Measurements from ENCODE around the gene IKZF1.
A peak's percentile ranks its signal among the peaks of the same experiment; 100 is the strongest.

IKZF1 gene

DNA sequence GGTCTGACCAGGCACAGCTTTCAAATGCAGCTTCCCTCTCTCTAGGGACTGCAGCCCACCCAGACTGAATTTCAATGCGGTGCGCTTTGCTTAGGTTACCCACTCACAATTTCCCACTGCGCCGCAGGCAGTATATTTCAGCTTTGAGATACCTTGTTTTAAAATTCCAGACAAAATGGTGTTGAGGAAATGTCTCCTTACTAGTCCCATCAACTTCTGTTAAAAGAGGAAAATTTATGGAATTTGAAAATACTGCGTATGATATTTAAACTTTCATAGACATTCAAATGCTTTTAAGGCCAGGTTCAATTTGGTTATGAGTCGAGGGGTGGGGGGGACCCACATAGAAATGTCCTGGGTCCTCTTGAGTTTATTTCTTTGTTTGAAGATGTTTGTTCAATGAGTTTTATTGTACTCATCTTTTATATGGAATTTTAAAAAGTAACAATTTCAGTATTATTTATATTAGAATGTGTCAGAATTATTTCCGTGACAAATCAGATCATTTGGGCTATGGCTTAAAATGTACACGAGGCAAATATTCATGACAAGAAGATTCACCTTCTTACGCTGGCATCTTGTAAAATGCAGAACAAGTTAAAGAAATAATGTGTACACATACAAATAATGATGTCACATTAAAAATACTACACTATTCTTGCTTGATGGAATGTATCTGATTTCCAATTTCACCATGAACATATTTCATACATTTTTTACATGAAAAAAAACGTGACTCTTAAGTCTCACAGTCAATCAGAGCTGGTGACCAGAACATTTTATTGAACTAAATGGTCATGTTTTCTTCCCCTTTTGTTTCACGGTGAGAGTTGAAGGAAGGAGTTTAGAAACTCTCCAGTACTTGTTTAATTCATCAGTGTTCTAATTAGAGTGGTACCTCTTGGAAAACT, 1.3 kb downstream of the IKZF1 start:
- no peaks in the 10 kb centered on the region for H3K4me1 ChIP-seq (ENCODE audit: control insufficient read depth, insufficient read depth, low read length)
- H3K4me3 ChIP-seq (ENCODE audit: low read length), result peak overlapping the region; percentile 54
- no peak overlapping the region for H3K27ac ChIP-seq (ENCODE audit: low read depth, low read length)
- H3K9ac ChIP-seq (ENCODE audit: low read length), result no peak overlapping the region
- peaks cover 8% of the 10 kb centered on the region for H3K27me3 ChIP-seq (ENCODE audit: control insufficient read depth, insufficient read depth, low read length)
- no peaks in the 10 kb centered on the region for H3K36me3 ChIP-seq (ENCODE audit: control insufficient read depth, insufficient read depth, low read length)

DNA sequence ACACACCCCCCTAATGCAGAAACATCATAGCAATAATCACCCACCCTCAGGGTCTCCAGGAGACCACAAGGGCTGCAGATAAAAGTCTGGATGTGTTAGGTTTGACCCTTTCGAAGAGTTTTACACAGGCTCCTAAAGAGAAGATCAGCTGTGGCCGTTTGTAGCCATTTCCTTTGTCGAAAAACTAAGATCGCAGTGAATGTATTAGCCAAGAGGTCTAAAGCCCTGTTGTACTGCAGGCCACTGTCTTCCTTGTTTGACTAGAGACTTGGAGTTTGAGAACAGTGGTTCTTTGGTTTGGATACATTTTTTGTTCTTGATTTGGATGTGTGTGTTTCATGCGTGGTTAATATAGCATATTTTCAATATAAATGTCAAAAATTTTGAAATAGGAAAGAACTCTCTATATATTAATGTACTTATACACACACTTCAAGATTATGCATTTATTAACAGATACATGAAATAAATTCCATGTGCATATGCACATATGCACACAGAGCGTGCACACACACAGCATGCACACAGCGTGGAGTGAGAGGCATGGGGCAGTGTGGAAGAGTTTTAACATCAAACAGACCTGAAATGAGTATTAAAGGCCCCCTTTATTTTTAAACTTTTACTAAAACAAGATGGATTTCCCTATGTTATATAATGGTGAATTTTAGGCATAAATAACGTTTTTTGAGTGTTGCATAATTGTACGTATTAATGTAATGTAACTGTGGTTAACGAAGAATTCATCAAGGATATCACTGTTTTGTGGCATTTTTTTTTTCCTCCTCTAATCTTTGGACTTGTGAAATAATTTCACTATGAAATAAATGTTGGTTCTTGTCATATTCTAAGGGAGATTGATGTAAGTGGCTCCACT, 2.2 kb downstream of the IKZF1 start:
- peaks cover 8% of the 10 kb centered on the region for H3K27me3 ChIP-seq (ENCODE audit: control insufficient read depth, insufficient read depth, low read length)
- H3K36me3 ChIP-seq (ENCODE audit: control insufficient read depth, insufficient read depth, low read length), result no peaks in the 10 kb centered on the region
- H3K27ac ChIP-seq (ENCODE audit: low read depth, low read length), result no peak overlapping the region
- H3K4me1 ChIP-seq (ENCODE audit: control insufficient read depth, insufficient read depth, low read length), result no peaks in the 10 kb centered on the region
- peak overlapping the region; percentile 25 for H3K4me3 ChIP-seq (ENCODE audit: low read length)
- H3K9ac ChIP-seq (ENCODE audit: low read length), result no peak overlapping the region

GRCh38 chr7:50307368-50308032, 3.0 kb downstream of the IKZF1 start:
- no peaks in the 10 kb centered on the region for H3K36me3 ChIP-seq (ENCODE audit: control insufficient read depth, insufficient read depth, low read length)
- H3K4me1 ChIP-seq (ENCODE audit: control insufficient read depth, insufficient read depth, low read length), result no peaks in the 10 kb centered on the region
- H3K4me3 ChIP-seq (ENCODE audit: low read length), result no peak overlapping the region
- H3K27me3 ChIP-seq (ENCODE audit: control insufficient read depth, insufficient read depth, low read length), result peaks cover 7% of the 10 kb centered on the region
- no peak overlapping the region for H3K9ac ChIP-seq (ENCODE audit: low read length)
- no peak overlapping the region for H3K27ac ChIP-seq (ENCODE audit: low read depth, low read length)

- Histone ChIP-seq H3K27ac (ENCODE audit: low read depth, low read length) (no peak overlapping the region), H3K9ac (ENCODE audit: low read length) (no peak overlapping the region), H3K36me3 (ENCODE audit: control insufficient read depth, insufficient read depth, low read length) (no peaks in the 10 kb centered on the region), H3K27me3 (ENCODE audit: control insufficient read depth, insufficient read depth, low read length) (peaks cover 3% of the 10 kb centered on the region), H3K4me1 (ENCODE audit: control insufficient read depth, insufficient read depth, low read length) (no peaks in the 10 kb centered on the region), H3K4me3 (ENCODE audit: low read length) (no peak overlapping the region)
These were observed 3.7 kb downstream of the IKZF1 start for GRCh38 chr7:50308203-50308531.

GRCh38 chr7:50308532-50309385, 4.2 kb downstream of the IKZF1 start:
- H3K27ac ChIP-seq (ENCODE audit: low read depth, low read length), result no peak overlapping the region
- peak overlapping the region; percentile 41 for H3K4me3 ChIP-seq (ENCODE audit: low read length)
- H3K36me3 ChIP-seq (ENCODE audit: control insufficient read depth, insufficient read depth, low read length), result no peaks in the 10 kb centered on the region
- no peaks in the 10 kb centered on the region for H3K4me1 ChIP-seq (ENCODE audit: control insufficient read depth, insufficient read depth, low read length)
- H3K27me3 ChIP-seq (ENCODE audit: control insufficient read depth, insufficient read depth, low read length), result no peaks in the 10 kb centered on the region
- H3K9ac ChIP-seq (ENCODE audit: low read length), result peak overlapping the region; percentile 21

DNA sequence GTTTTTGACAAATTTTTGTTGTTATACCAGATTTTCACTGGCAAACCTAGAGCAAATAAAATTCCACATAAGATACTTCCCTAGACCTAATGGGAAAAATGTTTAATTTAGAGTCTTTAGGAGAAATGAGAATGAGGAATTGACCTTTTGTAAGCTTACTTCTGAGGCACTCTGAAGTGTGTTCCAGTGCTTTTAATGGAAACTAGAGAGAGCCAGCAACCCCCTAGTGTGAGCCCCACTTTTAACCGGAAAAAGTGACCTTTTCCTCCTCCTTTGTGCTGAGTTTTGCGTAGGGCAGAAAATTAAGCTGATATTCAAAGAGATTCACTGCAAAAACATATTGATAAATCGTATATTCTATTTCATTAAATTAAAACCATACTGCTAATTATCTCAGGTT, 5.2 kb downstream of the IKZF1 start:
- Histone ChIP-seq H3K27me3 (ENCODE audit: control insufficient read depth, insufficient read depth, low read length) (no peaks in the 10 kb centered on the region), H3K27ac (ENCODE audit: low read depth, low read length) (no peak overlapping the region), H3K9ac (ENCODE audit: low read length) (no peak overlapping the region), H3K36me3 (ENCODE audit: control insufficient read depth, insufficient read depth, low read length) (no peaks in the 10 kb centered on the region), H3K4me1 (ENCODE audit: control insufficient read depth, insufficient read depth, low read length) (no peaks in the 10 kb centered on the region), H3K4me3 (ENCODE audit: low read length) (no peak overlapping the region)

DNA sequence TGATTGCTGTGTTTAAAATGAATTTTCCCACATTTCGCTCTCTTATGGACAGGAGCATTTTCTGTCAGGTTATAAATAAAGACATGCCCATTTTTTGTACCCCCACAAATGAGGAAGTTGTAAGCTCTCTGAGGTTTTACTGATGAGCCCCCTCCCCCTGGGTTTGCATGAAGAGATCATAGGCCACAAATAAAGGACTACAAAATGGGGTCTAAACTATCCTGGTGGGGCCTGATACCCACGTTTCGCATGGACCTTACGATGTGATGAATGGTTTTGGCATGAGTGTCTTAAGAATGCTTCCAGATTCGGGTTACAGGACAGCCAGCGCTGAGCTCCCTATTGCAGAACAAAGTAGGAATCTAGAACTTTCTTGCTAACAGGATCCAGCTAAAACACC, 5.8 kb downstream of the IKZF1 start:
- no peaks in the 10 kb centered on the region for H3K36me3 ChIP-seq (ENCODE audit: control insufficient read depth, insufficient read depth, low read length)
- no peaks in the 10 kb centered on the region for H3K27me3 ChIP-seq (ENCODE audit: control insufficient read depth, insufficient read depth, low read length)
- no peaks in the 10 kb centered on the region for H3K4me1 ChIP-seq (ENCODE audit: control insufficient read depth, insufficient read depth, low read length)
- H3K27ac ChIP-seq (ENCODE audit: low read depth, low read length), result no peak overlapping the region
- no peak overlapping the region for H3K9ac ChIP-seq (ENCODE audit: low read length)
- no peak overlapping the region for H3K4me3 ChIP-seq (ENCODE audit: low read length)

GRCh38 chr7:50310956-50311355, 6.4 kb downstream of the IKZF1 start:
- H3K27me3 ChIP-seq (ENCODE audit: control insufficient read depth, insufficient read depth, low read length), result no peaks in the 10 kb centered on the region
- H3K36me3 ChIP-seq (ENCODE audit: control insufficient read depth, insufficient read depth, low read length), result no peaks in the 10 kb centered on the region
- no peaks in the 10 kb centered on the region for H3K4me1 ChIP-seq (ENCODE audit: control insufficient read depth, insufficient read depth, low read length)
- no peak overlapping the region for H3K9ac ChIP-seq (ENCODE audit: low read length)
- no peak overlapping the region for H3K27ac ChIP-seq (ENCODE audit: low read depth, low read length)
- no peak overlapping the region for H3K4me3 ChIP-seq (ENCODE audit: low read length)

GRCh38 chr7:50312250-50313162, 8.0 kb downstream of the IKZF1 start:
- no peak overlapping the region for H3K4me3 ChIP-seq (ENCODE audit: low read length)
- no peak overlapping the region for H3K27ac ChIP-seq (ENCODE audit: low read depth, low read length)

DNA sequence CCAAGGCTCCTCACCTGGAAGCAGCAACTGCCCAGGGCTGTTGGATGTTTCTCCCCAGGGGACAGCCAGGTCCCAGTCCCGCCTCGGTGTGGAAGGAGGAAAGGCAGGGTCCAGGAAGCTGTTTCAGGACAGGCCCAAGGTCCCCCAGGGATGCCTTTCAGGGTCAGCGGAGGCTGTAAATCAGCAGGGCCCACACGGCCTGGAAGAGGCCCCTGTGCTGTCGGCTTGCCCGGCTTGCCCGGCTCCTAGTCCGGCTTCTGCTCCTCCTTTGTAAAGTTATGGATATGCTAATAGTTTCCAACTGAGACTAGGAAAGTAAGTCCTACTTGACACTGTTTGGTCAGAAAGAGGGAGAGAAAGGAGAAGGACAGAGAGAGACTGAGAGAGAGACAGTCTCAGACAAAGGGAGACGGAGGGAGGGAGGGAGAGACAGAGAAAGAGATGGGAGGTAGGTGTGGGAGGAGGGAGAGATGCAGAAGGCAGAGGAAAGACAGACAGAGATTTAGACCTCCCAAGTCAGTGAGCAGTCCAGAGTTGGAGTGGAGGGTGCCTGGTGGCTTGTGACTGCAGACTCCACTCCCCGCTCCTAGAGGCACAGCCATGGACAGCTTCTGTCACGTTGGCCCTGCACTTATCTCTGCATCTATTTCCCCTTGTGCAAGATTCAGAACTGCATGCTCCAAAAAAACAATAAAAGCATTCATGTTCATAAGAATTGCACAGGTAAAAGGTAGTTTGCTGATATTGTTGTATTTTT, 10.5 kb downstream of the IKZF1 start:
- H3K36me3 ChIP-seq (ENCODE audit: control insufficient read depth, insufficient read depth, low read length), result no peaks in the 10 kb centered on the region
- no peak overlapping the region for H3K27ac ChIP-seq (ENCODE audit: low read depth, low read length)
- H3K4me3 ChIP-seq (ENCODE audit: low read length), result no peak overlapping the region
- H3K9ac ChIP-seq (ENCODE audit: low read length), result no peak overlapping the region
- no peaks in the 10 kb centered on the region for H3K4me1 ChIP-seq (ENCODE audit: control insufficient read depth, insufficient read depth, low read length)
- H3K27me3 ChIP-seq (ENCODE audit: control insufficient read depth, insufficient read depth, low read length), result no peaks in the 10 kb centered on the region

More at GRCh38 chr7:50312250-50313162, 8.0 kb downstream of the IKZF1 start:
- Histone ChIP-seq H3K4me1 (ENCODE audit: control insufficient read depth, insufficient read depth, low read length) (no peaks in the 10 kb centered on the region), H3K27me3 (ENCODE audit: control insufficient read depth, insufficient read depth, low read length) (no peaks in the 10 kb centered on the region), H3K36me3 (ENCODE audit: control insufficient read depth, insufficient read depth, low read length) (no peaks in the 10 kb centered on the region), H3K9ac (ENCODE audit: low read length) (no peak overlapping the region)

Data from rectal smooth muscle tissue (tissue), 1 donor.